Activated gamma-delta T cell (primary cell): ENCODE results near the gene RRAD.

ENCODE experiments used
- DNase-seq: peaks from one replicate; lab custom pipeline; 2025; lab: John Stamatoyannopoulos, UW

Gene RRAD

GRCh38 chr16:66881014-66881417, 44.3 kb downstream of the RRAD start:
- no peak for DNase-seq

DNA sequence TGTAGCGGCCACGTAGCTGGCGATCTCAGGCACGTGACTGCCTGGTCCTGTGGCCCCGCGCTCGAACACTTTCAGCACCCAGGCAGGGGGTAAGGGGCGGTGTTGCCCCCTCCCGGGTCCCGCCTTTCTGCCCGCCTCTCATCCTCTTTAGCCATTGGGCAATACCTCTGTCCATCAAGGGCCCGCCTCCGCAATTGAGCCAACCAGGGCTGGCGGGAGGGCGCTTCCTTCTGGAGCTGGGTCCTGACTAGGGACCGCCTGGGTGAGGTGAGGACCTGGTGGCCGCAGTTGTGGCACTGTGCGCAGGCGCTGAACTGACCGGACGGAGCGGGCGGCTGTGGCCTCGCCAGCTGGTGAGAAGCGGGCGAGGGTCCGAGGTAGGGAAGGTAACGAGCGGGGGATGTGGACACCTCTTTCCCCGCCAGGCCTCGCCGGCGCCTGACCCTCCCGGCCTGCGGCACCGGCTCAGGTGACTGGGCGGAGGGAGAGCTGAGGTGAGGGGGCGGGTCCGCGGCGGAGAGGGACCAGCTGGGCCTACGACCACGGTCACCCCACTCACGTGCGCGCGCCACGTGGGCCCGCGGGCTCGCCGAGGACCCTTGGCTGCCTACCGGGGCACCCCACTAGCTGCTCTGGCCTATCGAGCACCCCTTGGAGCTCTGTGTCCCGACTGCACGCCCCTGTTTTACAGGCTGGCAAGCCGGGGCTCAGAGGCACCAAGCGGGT, 44.9 kb downstream of the RRAD start, which contains the start of gene PDP2:
PDP2 (plus strand) TSS at position 228 of the 726 bp plus-strand sequence. CDS start 3,770 bp downstream, outside the sequence.
- DNase-seq: peak; percentile 64

DNA sequence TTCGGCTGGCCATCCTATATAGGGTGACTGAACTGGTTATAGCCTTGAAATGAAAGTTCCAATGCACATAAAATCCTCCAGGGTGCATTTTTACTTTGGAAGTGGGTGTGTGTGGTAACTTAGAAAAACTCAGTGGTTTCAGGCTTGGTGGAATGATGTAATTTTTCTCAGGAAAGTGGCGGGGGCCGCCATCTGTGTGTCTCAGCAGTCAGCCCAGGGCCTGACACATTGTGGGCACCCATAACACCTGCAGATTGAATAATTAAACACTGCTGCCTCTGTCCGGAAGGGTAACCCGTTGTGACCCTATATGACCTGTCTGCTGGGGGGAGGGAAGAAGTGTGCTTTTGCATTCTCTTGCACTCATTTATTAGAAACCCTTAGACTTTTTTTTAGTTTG, 47.3 kb downstream of the RRAD start:
- no peak for DNase-seq

DNA sequence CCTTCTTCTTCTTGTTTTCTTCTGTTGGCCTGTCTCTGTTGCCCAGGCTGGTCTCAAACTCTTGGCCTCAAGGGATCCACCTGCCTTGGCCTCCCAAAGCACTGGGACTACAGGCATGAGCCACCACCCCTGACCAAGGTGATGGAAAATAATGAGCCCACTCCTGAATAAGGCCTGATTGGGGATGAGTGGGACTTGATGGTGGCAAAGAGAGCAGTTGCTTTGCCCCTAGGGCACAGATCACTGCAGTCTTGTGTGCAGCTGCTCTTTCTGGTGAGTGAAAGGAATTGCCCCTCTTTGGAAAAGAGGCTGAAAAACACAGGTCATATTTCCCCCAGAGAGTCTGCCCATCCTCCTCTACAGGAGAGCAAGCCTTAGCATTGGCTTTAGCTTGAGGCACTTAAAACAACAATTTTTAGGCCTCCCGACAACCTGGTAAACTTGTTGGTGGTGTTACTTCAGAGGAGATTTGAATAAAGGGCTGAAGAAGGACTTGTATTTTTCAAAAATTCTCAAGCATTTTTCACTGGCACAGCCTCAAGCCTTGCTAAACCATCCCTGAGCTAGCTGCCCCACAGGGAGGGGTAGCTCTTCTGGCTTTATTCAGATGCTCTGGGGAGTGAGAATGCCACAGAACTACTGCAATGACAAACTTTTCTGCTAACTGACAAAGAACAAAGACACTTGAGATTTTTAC, 51.1 kb downstream of the RRAD start:
- no peak for DNase-seq

DNA sequence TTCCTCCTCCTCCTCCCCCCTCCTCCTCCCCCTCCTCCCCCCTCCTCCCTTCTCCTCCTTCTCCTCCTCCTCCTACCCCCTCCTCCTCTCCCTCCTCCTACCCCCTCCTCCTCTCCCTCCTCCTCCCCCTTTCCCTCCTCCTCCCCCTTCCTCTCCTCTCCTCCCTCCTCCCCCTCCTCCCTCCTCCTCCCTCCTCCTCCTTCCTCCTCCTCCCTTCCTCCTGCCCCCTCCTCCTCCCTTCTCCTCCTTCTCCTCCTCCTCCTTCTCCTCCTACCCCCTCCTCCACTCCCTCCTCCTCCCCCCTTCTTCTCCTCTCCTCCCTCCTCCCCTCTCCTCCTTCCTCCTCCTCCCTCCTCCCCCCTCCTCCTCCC, 51.7 kb downstream of the RRAD start:
- no peak for DNase-seq

- DNase-seq: peak; percentile 80
Measured at GRCh38 chr16:66872943-66873684, 52.2 kb downstream of the RRAD start.

GRCh38 chr16:66872559-66872942, 52.8 kb downstream of the RRAD start:
- no peak for DNase-seq

DNA sequence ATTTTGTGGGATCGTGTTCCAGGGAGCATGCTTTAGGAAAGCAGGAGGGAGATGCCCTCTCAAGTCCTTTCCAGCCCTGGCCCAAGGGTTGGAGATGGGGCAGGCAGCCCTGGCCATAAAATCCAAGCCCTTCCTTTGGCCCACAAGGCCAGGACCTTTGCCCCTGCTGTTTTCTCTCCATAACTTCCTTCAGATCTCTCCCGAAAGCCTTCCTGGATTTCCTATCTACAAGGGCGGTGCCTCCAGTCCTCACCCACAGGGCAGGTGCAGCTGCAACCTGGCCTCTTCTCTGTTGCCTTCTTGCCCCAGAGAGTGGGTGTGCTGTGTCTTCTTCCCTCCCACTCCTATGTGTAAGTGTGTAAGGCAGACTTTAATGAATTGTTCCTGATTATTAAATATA, 53.5 kb downstream of the RRAD start:
- no peak for DNase-seq
